Esophagus muscularis mucosa (tissue), 4 donors: ENCODE data around the gene RHBDF2. TPM values are rescaled to one million over a fixed set of nuclear protein-coding genes. Genes with fewer than 3 reads are reported as not detected.

Experiments
- DNase-seq: peaks from one replicate; pipeline ENCODE4 v3.0.0-alpha.2; 2017; ENCODE audit errors: extremely low spot score
- H3K27ac ChIP-seq, 4 donors: fragments of 200-600 bp; sonication (generic); replicated peaks in 1 of 4; 1 replicate in 3 of 4; 2 replicates in 1 of 4; pipeline ENCODE4 v1.5.1; 2016 to 2019; ENCODE audit warnings: mild to moderate bottlenecking in 1 of 4
- H3K27me3 ChIP-seq, 4 donors: fragments of 200-600 bp; sonication (generic); one replicate each; pipeline versions ENCODE4 v1.5.1 to v1.6.0; 2016 to 2019
- H3K36me3 ChIP-seq, 4 donors: fragments of 200-600 bp; sonication (generic); one replicate each; pipeline ENCODE4 v1.5.1; 2016 to 2019
- H3K4me1 ChIP-seq, 4 donors: fragments of 200-600 bp; sonication (generic); one replicate each; pipeline ENCODE4 v1.5.1; 2016 to 2019
- H3K4me3 ChIP-seq, 4 donors: fragments of 200-600 bp; sonication (generic); 1 replicate in 2 of 4; 2 replicates in 2 of 4; pipeline ENCODE4 v1.5.1; 2016 to 2019; ENCODE audit warnings: mild to moderate bottlenecking in 4 of 4, moderate library complexity in 1 of 4
- H3K9me3 ChIP-seq, 4 donors: fragments of 200-600 bp; sonication (generic); 1 replicate in 3 of 4; 2 replicates in 1 of 4; pipeline ENCODE4 v1.5.1; 2016 to 2019
- CTCF ChIP-seq, 3 experiments: fragments of 200-600 bp in 2 of 3; fragments of 450-650 bp in 1 of 3; sonication (generic) in 2 of 3; IDR thresholded peaks; one replicate each; pipeline ENCODE4 v1.5.1; 2017 to 2019; ENCODE audit warnings: antibody characterized with exemption in 3 of 3, mild to moderate bottlenecking in 2 of 3, moderate library complexity in 1 of 3
- EP300 ChIP-seq: sonication (generic); formaldehyde crosslinking; IDR thresholded peaks from one replicate; pipeline ENCODE4 v1.6.1; 2017; ENCODE audit warnings: antibody characterized with exemption
- POLR2A ChIP-seq: fragments of 450-650 bp; IDR thresholded peaks from one replicate; pipeline ENCODE4 v1.6.1; 2017; ENCODE audit warnings: antibody characterized with exemption, moderate library complexity, mild to moderate bottlenecking, low read depth
- POLR2AphosphoS5 ChIP-seq, 2 donors: sonication (generic); formaldehyde crosslinking; IDR thresholded peaks; one replicate each; pipeline ENCODE4 v1.6.1; 2017; ENCODE audit warnings: antibody characterized with exemption in 2 of 2
- WGBS: methylation state at CpG from one replicate; pipeline ENCODE4 v1.1.5; 2018; 5-methylcytosine and 5-hydroxymethylcytosine counted together
- intact Hi-C: fragments of 100-400 bp; cut with DNase I; formaldehyde crosslinking; loops from one replicate; pipeline ENCODE4 v1.15.1; 2023
- total RNA-seq, 4 donors: library from RNA; depleted of rRNA; stranded (reverse); fragments of >200 nt; gene quantifications; one replicate each; pipeline versions ENCODE4 v1.1.0 to v1.2.1, GENCODE V29; 2016

RHBDF2 gene
- total RNA-seq, 4 donors from 2014 or later, result 12.9 to 22.5 (median 15.4) TPM

- TF ChIP-seq EP300 (no peak), CTCF (IDR thresholded peaks at IDR 0.05) (no peak), POLR2AphosphoS5 (IDR thresholded peaks at IDR 0.05) (no peak), POLR2A (no peak)
- Histone ChIP-seq H3K36me3 (peaks cover 0 to 46% (median 8%) of the 10 kb centered on the region in 4 donors), H3K27me3 (no peaks in the 10 kb centered on the region), H3K9me3 (no peaks in the 10 kb centered on the region), H3K4me3 (peak overlapping the region in 1 of 4 donors; percentile 3), H3K27ac (peak overlapping the region; percentile 5 to 50 (median 20)), H3K4me1 (peaks cover 0 to 10% (median 3%) of the 10 kb centered on the region in 4 donors)
- 69% methylated on average over 15 of the region's 21 CpGs for WGBS
- intact Hi-C loops, result no loop called here
- no peak for DNase-seq
Measured at GRCh38 chr17:76481071-76481655, 20.1 kb downstream of the RHBDF2 start.

GRCh38 chr17:76480632-76481031, 20.6 kb downstream of the RHBDF2 start:
- WGBS, result 59% methylated on average over 12 of the region's 15 CpGs
- intact Hi-C loops, result no loop called here
- Histone ChIP-seq H3K36me3 (peaks cover 0 to 46% (median 8%) of the 10 kb centered on the region in 4 donors), H3K27ac (peak overlapping the region in 3 of 4 donors; percentile 5 to 50 (median 11)), H3K4me3 (no peak overlapping the region), H3K9me3 (no peaks in the 10 kb centered on the region), H3K4me1 (peaks cover 0 to 10% (median 2%) of the 10 kb centered on the region in 4 donors), H3K27me3 (no peaks in the 10 kb centered on the region)
- TF ChIP-seq CTCF (IDR thresholded peaks at IDR 0.05), result no peak
- peak in 1 of 2 donors; percentile 4 for TF ChIP-seq POLR2AphosphoS5 (IDR thresholded peaks at IDR 0.05)
- no peak for TF ChIP-seq EP300
- no peak for TF ChIP-seq POLR2A
- DNase-seq, result no peak

GRCh38 chr17:76479515-76480060, 21.6 kb downstream of the RHBDF2 start:
- Histone ChIP-seq H3K4me3 (no peak overlapping the region), H3K4me1 (peaks cover 0 to 8% (median 0%) of the 10 kb centered on the region in 4 donors), H3K36me3 (peaks cover 0 to 49% (median 11%) of the 10 kb centered on the region in 4 donors), H3K27ac (no peak overlapping the region), H3K9me3 (no peaks in the 10 kb centered on the region), H3K27me3 (no peaks in the 10 kb centered on the region)
- no peak for DNase-seq
- intact Hi-C loops, result no loop called here
- WGBS, result 88% methylated on average over 5 of the region's 14 CpGs
- TF ChIP-seq POLR2A (no peak), EP300 (no peak), CTCF (IDR thresholded peaks at IDR 0.05) (no peak), POLR2AphosphoS5 (IDR thresholded peaks at IDR 0.05) (no peak)

- peaks cover 0 to 56% (median 15%) of the 10 kb centered on the region in 4 donors for H3K36me3 ChIP-seq
- H3K27ac ChIP-seq, result no peak overlapping the region
- intact Hi-C loops, result no loop called here
- no peaks in the 10 kb centered on the region for H3K27me3 ChIP-seq
- no peaks in the 10 kb centered on the region for H3K9me3 ChIP-seq
- TF ChIP-seq CTCF (IDR thresholded peaks at IDR 0.05) (no peak), EP300 (no peak), POLR2AphosphoS5 (IDR thresholded peaks at IDR 0.05) (no peak), POLR2A (no peak)
- no peak overlapping the region for H3K4me3 ChIP-seq
- peaks cover 0 to 8% (median 0%) of the 10 kb centered on the region in 4 donors for H3K4me1 ChIP-seq
- no peak for DNase-seq
- 89% methylated on average over 19 of the region's 37 CpGs for WGBS
Measured at GRCh38 chr17:76478730-76479514, 22.3 kb downstream of the RHBDF2 start.
